ENCODE data around the gene NT5C1A. TPM values are rescaled to one million over a fixed set of nuclear protein-coding genes. Genes with fewer than 3 reads are reported as not detected.
A peak's percentile ranks its signal among the peaks of the same experiment; 100 is the strongest.

The NT5C1A gene
- total RNA-seq, 8 experiments from 2014 or later: 0.22 to 2.0 (median 1.0) TPM; not detected in 3

GRCh38 chr1:39699419-39699818 lies 27.5 kb upstream of the NT5C1A start:
- in situ Hi-C loops (cut with MboI; ENCODE audit: low pct_unique_long_range_greater_than_20kb in 2 of 9, low sequenced_read_pairs in 9 of 9, unreplicated experiment in 9 of 9): no loop called here
- Histone ChIP-seq H3K27ac (no peak overlapping the region), H3K4me1 (replicated peaks in 1 of 2) (peaks cover 10 to 16% of the 10 kb centered on the region in 2 donors), H3K4me3 (no peak overlapping the region)
- 75 to 100% (median 86%) methylated on average over 1 to 2 of the region's 3 CpGs; no CpG with 5 or more reads in 4 of the 10 experiments for WGBS, 10 experiments
- ATAC-seq (replicated peaks in 6 of 8): no peak

- ATAC-seq (replicated peaks in 6 of 8): no peak
- 30 to 82% (median 65%) methylated on average over 2 to 4 of the region's 4 CpGs; no CpG with 5 or more reads in 4 of the 10 experiments for WGBS, 10 experiments
- Histone ChIP-seq H3K4me1 (replicated peaks in 1 of 2) (peaks cover 10 to 16% of the 10 kb centered on the region in 2 donors), H3K4me3 (no peak overlapping the region), H3K27ac (no peak overlapping the region)
- in situ Hi-C loops (cut with MboI; ENCODE audit: low pct_unique_long_range_greater_than_20kb in 2 of 9, low sequenced_read_pairs in 9 of 9, unreplicated experiment in 9 of 9): no loop called here
These were observed 26.7 kb upstream of the NT5C1A start for GRCh38 chr1:39698568-39698967.

GRCh38 chr1:39696448-39696847 lies 24.5 kb upstream of the NT5C1A start:
- in situ Hi-C loops (cut with MboI; ENCODE audit: low pct_unique_long_range_greater_than_20kb in 2 of 9, low sequenced_read_pairs in 9 of 9, unreplicated experiment in 9 of 9): no loop called here
- 0 to 43% (median 13%) methylated on average over 1 of the region's 1 CpG; no CpG with 5 or more reads in 1 of the 10 experiments for WGBS, 10 experiments
- no peak for ATAC-seq (replicated peaks in 6 of 8)
- H3K4me3 ChIP-seq: no peak overlapping the region
- H3K4me1 ChIP-seq (replicated peaks in 1 of 2): peaks cover 3 to 13% of the 10 kb centered on the region in 2 donors
- no peak overlapping the region for H3K27ac ChIP-seq

- in situ Hi-C loops (cut with MboI; ENCODE audit: low pct_unique_long_range_greater_than_20kb in 2 of 9, low sequenced_read_pairs in 9 of 9, unreplicated experiment in 9 of 9): no loop called here
- Histone ChIP-seq H3K4me3 (no peak overlapping the region), H3K4me1 (replicated peaks in 1 of 2) (peaks cover 8 to 16% of the 10 kb centered on the region in 2 donors), H3K27ac (no peak overlapping the region)
- no peak for ATAC-seq (replicated peaks in 6 of 8)
- WGBS, 10 experiments: 0 to 18% (median 0%) methylated on average over 1 of the region's 1 CpG; no CpG with 5 or more reads in 1 of the 10 experiments
These were observed 23.1 kb upstream of the NT5C1A start for GRCh38 chr1:39695016-39695415.

GRCh38 chr1:39694026-39694425 lies 22.1 kb upstream of the NT5C1A start:
- Histone ChIP-seq H3K4me1 (replicated peaks in 1 of 2) (peaks cover 18 to 26% of the 10 kb centered on the region in 2 donors), H3K4me3 (no peak overlapping the region), H3K27ac (no peak overlapping the region)
- in situ Hi-C loops (cut with MboI; ENCODE audit: low pct_unique_long_range_greater_than_20kb in 2 of 9, low sequenced_read_pairs in 9 of 9, unreplicated experiment in 9 of 9): no loop called here
- ATAC-seq (replicated peaks in 6 of 8): no peak
- 80 to 100% (median 92%) methylated on average over 1 of the region's 1 CpG; no CpG with 5 or more reads in 6 of the 10 experiments for WGBS, 10 experiments

GRCh38 chr1:39692152-39693074 lies 20.5 kb upstream of the NT5C1A start:
- in situ Hi-C loops (cut with MboI; ENCODE audit: low pct_unique_long_range_greater_than_20kb in 2 of 9, low sequenced_read_pairs in 9 of 9, unreplicated experiment in 9 of 9): no loop called here
- ATAC-seq (replicated peaks in 6 of 8): peak in 3 of 8 experiments; percentile 1 to 7 (median 3)
- peak overlapping the region; percentile 5 to 9 for H3K27ac ChIP-seq

GRCh38 chr1:39691383-39692151 lies 19.7 kb upstream of the NT5C1A start, which contains the start of gene HPCAL4:
TSS of gene HPCAL4 (minus strand) at chr1:39691433. CDS start at chr1:39684603, 6,830 bp downstream.
- ATAC-seq (replicated peaks in 6 of 8): peak; percentile 84 to 98 (median 86)
- Histone ChIP-seq H3K4me3 (peak within 1 kb of the TSS; percentile 43 to 53 (median 46)), H3K4me1 (replicated peaks in 1 of 2) (peaks cover 21 to 30% of the 10 kb centered on the region in 2 donors), H3K27ac (peak within 1 kb of the TSS; percentile 9 to 23)
- in situ Hi-C loops (cut with MboI; ENCODE audit: low pct_unique_long_range_greater_than_20kb in 2 of 9, low sequenced_read_pairs in 9 of 9, unreplicated experiment in 9 of 9): no loop called here
- 0 to 1% (median 0%) methylated on average over 1 to 12 of the region's 47 CpGs; no CpG with 5 or more reads in 7 of the 10 experiments for WGBS, 10 experiments

More at GRCh38 chr1:39692152-39693074, 20.5 kb upstream of the NT5C1A start:
- Histone ChIP-seq H3K4me3 (peak overlapping the region; percentile 43 to 53 (median 46)), H3K4me1 (replicated peaks in 1 of 2) (peaks cover 21 to 30% of the 10 kb centered on the region in 2 donors)
- WGBS, 10 experiments: 13 to 100% (median 31%) methylated on average over 1 to 29 of the region's 56 CpGs; no CpG with 5 or more reads in 3 of the 10 experiments

- WGBS, 10 experiments: 0 to 60% (median 25%) methylated on average over 1 to 2 of the region's 28 CpGs; no CpG with 5 or more reads in 7 of the 10 experiments
- Histone ChIP-seq H3K27ac (peak overlapping the region in 1 of 2 donors; percentile 23), H3K4me3 (peak overlapping the region; percentile 43 to 53 (median 46)), H3K4me1 (replicated peaks in 1 of 2) (peaks cover 21 to 30% of the 10 kb centered on the region in 2 donors)
- in situ Hi-C loops (cut with MboI; ENCODE audit: low pct_unique_long_range_greater_than_20kb in 2 of 9, low sequenced_read_pairs in 9 of 9, unreplicated experiment in 9 of 9): no loop called here
- peak in 7 of 8 experiments; percentile 0 to 9 (median 1) for ATAC-seq (replicated peaks in 6 of 8)
These were observed 19.0 kb upstream of the NT5C1A start for GRCh38 chr1:39690794-39691382.

GRCh38 chr1:39690225-39690624 lies 18.3 kb upstream of the NT5C1A start:
- ATAC-seq (replicated peaks in 6 of 8): no peak
- in situ Hi-C loops (cut with MboI; ENCODE audit: low pct_unique_long_range_greater_than_20kb in 2 of 9, low sequenced_read_pairs in 9 of 9, unreplicated experiment in 9 of 9): no loop called here
- Histone ChIP-seq H3K4me3 (peak overlapping the region in 4 of 5 donors; percentile 45 to 53 (median 49)), H3K4me1 (replicated peaks in 1 of 2) (peaks cover 21 to 30% of the 10 kb centered on the region in 2 donors), H3K27ac (no peak overlapping the region)
- 0 to 20% (median 0%) methylated on average over 1 of the region's 2 CpGs; no CpG with 5 or more reads in 7 of the 10 experiments for WGBS, 10 experiments

- peak overlapping the region in 3 of 5 donors; percentile 4 to 53 (median 12) for H3K4me3 ChIP-seq
- peak overlapping the region in 1 of 2 donors; percentile 37 for H3K27ac ChIP-seq
- in situ Hi-C loops (cut with MboI; ENCODE audit: low pct_unique_long_range_greater_than_20kb in 2 of 9, low sequenced_read_pairs in 9 of 9, unreplicated experiment in 9 of 9): no loop called here
- ATAC-seq (replicated peaks in 6 of 8): peak in 2 of 8 experiments; percentile 4 to 6
- peaks cover 21 to 30% of the 10 kb centered on the region in 2 donors for H3K4me1 ChIP-seq (replicated peaks in 1 of 2)
These were observed 17.7 kb upstream of the NT5C1A start for GRCh38 chr1:39689635-39690034.

GRCh38 chr1:39689214-39689613 lies 17.3 kb upstream of the NT5C1A start:
- Histone ChIP-seq H3K27ac (no peak overlapping the region), H3K4me1 (replicated peaks in 1 of 2) (peaks cover 21 to 30% of the 10 kb centered on the region in 2 donors), H3K4me3 (peak overlapping the region in 1 of 5 donors; percentile 53)
- in situ Hi-C loops (cut with MboI; ENCODE audit: low pct_unique_long_range_greater_than_20kb in 2 of 9, low sequenced_read_pairs in 9 of 9, unreplicated experiment in 9 of 9): no loop called here
- 43 to 100% (median 50%) methylated on average over 1 to 2 of the region's 2 CpGs; no CpG with 5 or more reads in 5 of the 10 experiments for WGBS, 10 experiments
- ATAC-seq (replicated peaks in 6 of 8): no peak

- no peak overlapping the region for H3K4me3 ChIP-seq
- in situ Hi-C loops (cut with MboI; ENCODE audit: low pct_unique_long_range_greater_than_20kb in 2 of 9, low sequenced_read_pairs in 9 of 9, unreplicated experiment in 9 of 9): no loop called here
- no peak overlapping the region for H3K27ac ChIP-seq
- H3K4me1 ChIP-seq (replicated peaks in 1 of 2): peaks cover 21 to 30% of the 10 kb centered on the region in 2 donors
- no peak for ATAC-seq (replicated peaks in 6 of 8)
- WGBS, 10 experiments: 16 to 50% (median 30%) methylated on average over 2 to 3 of the region's 3 CpGs; no CpG with 5 or more reads in 5 of the 10 experiments
These were observed 16.8 kb upstream of the NT5C1A start for GRCh38 chr1:39688706-39689105.

Data from motor neuron (in vitro differentiated cells).